Transverse colon (tissue), 4 donors: ENCODE results near the gene LIMS1. TPM values are rescaled to one million over a fixed set of nuclear protein-coding genes. Genes with fewer than 3 reads are reported as not detected.
A peak's percentile ranks its signal among the peaks of the same experiment; 100 is the strongest.
"Not testable (repeated sequence)": the region's sequence is repeated elsewhere in the genome, so short reads cannot be mapped to it uniquely, and the experiment has no call there.

Experiments used
- DNase-seq: peaks from one replicate; pipeline ENCODE4 v3.0.0-alpha.2; 2019
- H3K27ac ChIP-seq, 4 donors: fragments of 200-600 bp; sonication (generic); 2 replicates each; pipeline ENCODE4 v1.5.1; 2016 to 2018; ENCODE audit warnings: inconsistent platforms in 4 of 4
- H3K27me3 ChIP-seq: fragments of 200-600 bp; sonication (generic); 2 replicates; pipeline ENCODE4 v1.5.1; 2017; ENCODE audit warnings: inconsistent platforms
- H3K36me3 ChIP-seq, 4 donors: fragments of 200-600 bp; sonication (generic); 2 replicates each; pipeline ENCODE4 v1.5.1; 2017 to 2019; ENCODE audit warnings: inconsistent platforms in 4 of 4
- H3K4me1 ChIP-seq, 4 donors: fragments of 200-600 bp; sonication (generic); 2 replicates each; pipeline ENCODE4 v1.5.1; 2017 to 2020; ENCODE audit warnings: inconsistent platforms in 4 of 4
- H3K4me3 ChIP-seq, 4 donors: fragments of 200-600 bp; sonication (generic); 1 replicate in 1 of 4; 2 replicates in 3 of 4; pipeline versions ENCODE4 v1.5.1 to v1.6.1; 2017 to 2019; ENCODE audit warnings: inconsistent platforms in 4 of 4
- H3K9me3 ChIP-seq, 2 donors: fragments of 200-600 bp; sonication (generic); 2 replicates each; pipeline ENCODE4 v1.5.1; 2017 to 2019; ENCODE audit warnings: inconsistent platforms in 2 of 2
- POLR2AphosphoS5 ChIP-seq, 3 donors: sonication (generic); formaldehyde crosslinking; IDR thresholded peaks; one replicate each; pipeline ENCODE4 v1.6.1; 2016; ENCODE audit warnings: antibody characterized with exemption in 3 of 3
- WGBS, 2 donors: methylation state at CpG; one replicate each; pipeline ENCODE4 v1.1.5; 2018; ENCODE audit warnings: low coverage in 1 of 2; 5-methylcytosine and 5-hydroxymethylcytosine counted together
- in situ Hi-C, 4 donors: fragments of 200-750 bp; cut with MboI; loops; one replicate each; pipeline versions ENCODE4 v1.15.0 to v1.15.1; 2017; ENCODE audit warnings: low sequenced_read_pairs in 3 of 4, low pct_ligation_motif_present in 1 of 4, low pct_unique_long_range_greater_than_20kb in 1 of 4
- intact Hi-C: fragments of 100-400 bp; cut with DNase I; formaldehyde crosslinking; loops from one replicate; pipeline ENCODE4 v1.15.1; 2023; ENCODE audit warnings: low total_unique reads
- total RNA-seq, 4 donors: library from RNA; depleted of rRNA; stranded (reverse); fragments of >200 nt; gene quantifications; one replicate each; pipeline ENCODE4 v1.1.0, GENCODE V29; 2016

Gene LIMS1
- total RNA-seq, 4 donors from 2014 or later: 4.5 to 41.0 (median 24.1) TPM

GRCh38 chr2:108662207-108662612, 127.9 kb downstream of the LIMS1 start:
- intact Hi-C loops, H3K36me3 ChIP-seq, DNase-seq, H3K27me3 ChIP-seq, H3K4me3 ChIP-seq, in situ Hi-C loops, H3K9me3 ChIP-seq: not testable (repeated sequence)
- 41 to 50% methylated on average over 1 to 5 of the region's 5 CpGs for whole genome bisulfite sequencing, 2 donors
- peak in 1 of 3 donors; percentile 30 for TF ChIP-seq POLR2AphosphoS5 (IDR thresholded peaks at IDR 0.05)
- peak overlapping the region; percentile 42 to 67 (median 58) for H3K27ac ChIP-seq
- peaks cover 0 to 11% (median 8%) of the 10 kb centered on the region in 4 donors for H3K4me1 ChIP-seq

- H3K27me3 ChIP-seq, intact Hi-C loops, H3K27ac ChIP-seq, H3K4me3 ChIP-seq, in situ Hi-C loops, H3K9me3 ChIP-seq, DNase-seq, H3K36me3 ChIP-seq: not testable (repeated sequence)
- 83 to 95% methylated on average over 1 to 2 of the region's 2 CpGs for WGBS, 2 donors
- peaks cover 0 to 11% (median 8%) of the 10 kb centered on the region in 4 donors for H3K4me1 ChIP-seq
These were observed 129.1 kb downstream of the LIMS1 start for GRCh38 chr2:108663346-108663745.

DNA sequence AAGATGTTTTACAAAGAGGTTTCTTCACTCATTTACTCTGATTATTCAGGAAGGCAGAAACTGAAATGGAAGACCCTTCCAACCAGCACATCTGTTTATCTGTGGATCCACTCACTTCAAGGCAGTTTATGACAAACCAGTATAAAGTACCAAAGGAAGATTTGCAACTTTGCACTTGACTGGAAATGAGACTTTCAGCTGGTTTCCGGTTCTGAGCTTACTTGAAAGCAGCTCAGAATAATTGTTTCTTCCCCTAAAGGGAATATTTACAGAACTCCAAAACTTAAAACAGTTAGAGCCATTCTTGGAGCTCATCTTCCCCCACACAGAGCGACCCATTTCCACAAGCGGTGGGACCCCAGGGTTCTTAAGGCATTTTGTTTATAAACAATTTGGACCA, 129.8 kb downstream of the LIMS1 start:
- intact Hi-C loops, H3K9me3 ChIP-seq, H3K27me3 ChIP-seq, H3K27ac ChIP-seq, H3K36me3 ChIP-seq, H3K4me3 ChIP-seq, in situ Hi-C loops, DNase-seq: not testable (repeated sequence)
- peaks cover 0 to 11% (median 8%) of the 10 kb centered on the region in 4 donors for H3K4me1 ChIP-seq
- WGBS, 2 donors: 69 to 97% methylated on average over 3 of the region's 3 CpGs

- DNase-seq, H3K27me3 ChIP-seq, intact Hi-C loops, H3K27ac ChIP-seq, H3K4me3 ChIP-seq, in situ Hi-C loops, H3K36me3 ChIP-seq, H3K9me3 ChIP-seq: not testable (repeated sequence)
- 68 to 100% methylated on average over 1 of the region's 1 CpG for WGBS, 2 donors
- peaks cover 0 to 11% (median 8%) of the 10 kb centered on the region in 4 donors for H3K4me1 ChIP-seq
These were observed 130.7 kb downstream of the LIMS1 start for GRCh38 chr2:108664979-108665378.

GRCh38 chr2:108665975-108666374, 131.7 kb downstream of the LIMS1 start:
- H3K9me3 ChIP-seq, H3K36me3 ChIP-seq, DNase-seq, H3K4me3 ChIP-seq, intact Hi-C loops, in situ Hi-C loops, H3K27ac ChIP-seq, H3K27me3 ChIP-seq: not testable (repeated sequence)
- peaks cover 0 to 11% (median 8%) of the 10 kb centered on the region in 4 donors for H3K4me1 ChIP-seq
- WGBS, 2 donors: 50% methylated on average over 1 of the region's 4 CpGs; no CpG with 5 or more reads in 1 of the 2 donors

DNA sequence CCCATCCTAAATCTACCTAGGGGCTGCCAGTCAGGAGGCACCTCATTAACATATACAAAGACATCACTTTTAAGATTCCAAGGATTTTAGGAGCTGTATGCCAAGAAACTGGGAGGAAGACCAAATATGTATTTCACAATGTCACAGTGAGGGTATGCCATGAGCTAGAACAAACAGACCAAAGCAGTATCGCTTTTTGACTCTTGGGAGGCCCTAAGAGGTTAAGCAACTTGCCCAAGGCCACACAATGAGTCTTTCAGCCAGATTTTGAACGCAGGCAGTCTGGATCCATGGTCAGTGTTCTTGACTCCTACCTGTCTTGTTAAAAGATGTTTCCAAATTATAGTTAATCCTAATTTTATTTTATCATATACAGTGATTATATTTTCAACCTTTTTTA, 132.9 kb downstream of the LIMS1 start:
- H3K36me3 ChIP-seq, H3K4me3 ChIP-seq, H3K4me1 ChIP-seq, intact Hi-C loops, H3K27ac ChIP-seq, in situ Hi-C loops, H3K27me3 ChIP-seq, H3K9me3 ChIP-seq, DNase-seq: not testable (repeated sequence)
- 60 to 87% methylated on average over 1 to 2 of the region's 2 CpGs for WGBS, 2 donors

GRCh38 chr2:108670282-108670681, 136.0 kb downstream of the LIMS1 start:
- DNase-seq, H3K9me3 ChIP-seq, H3K27me3 ChIP-seq, intact Hi-C loops, H3K27ac ChIP-seq, H3K36me3 ChIP-seq, H3K4me3 ChIP-seq, in situ Hi-C loops, H3K4me1 ChIP-seq: not testable (repeated sequence)
- 44% methylated on average over 1 of the region's 1 CpG; no CpG with 5 or more reads in 1 of the 2 donors for WGBS, 2 donors

DNA sequence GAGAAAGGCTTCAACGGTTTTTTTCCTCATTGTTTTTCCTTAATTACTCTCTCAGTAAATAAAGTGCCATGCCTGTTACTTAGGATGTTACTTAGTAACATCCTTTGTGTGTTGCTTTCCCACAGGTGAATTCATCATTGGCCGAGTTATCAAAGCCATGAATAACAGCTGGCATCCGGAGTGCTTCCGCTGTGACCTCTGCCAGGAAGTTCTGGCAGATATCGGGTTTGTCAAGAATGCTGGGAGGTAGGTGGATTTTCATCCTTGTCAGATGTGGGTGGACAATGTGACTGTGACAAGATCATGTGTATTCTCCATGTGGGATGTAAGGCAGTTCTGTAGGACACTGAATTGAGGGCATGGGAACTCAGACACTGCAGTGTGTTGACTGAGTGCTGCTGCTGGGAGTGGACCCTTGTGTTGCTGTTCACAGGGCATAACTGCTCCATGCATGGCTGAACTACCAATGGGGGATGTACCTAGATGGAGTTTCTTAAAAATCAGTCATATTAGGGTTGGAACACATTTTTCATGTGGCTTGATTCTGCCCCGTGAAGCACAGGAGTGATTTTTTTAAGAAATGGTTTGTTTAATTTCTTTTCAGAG, 138.0 kb downstream of the LIMS1 start:
- intact Hi-C loops, H3K27ac ChIP-seq, H3K9me3 ChIP-seq, H3K4me1 ChIP-seq, in situ Hi-C loops, H3K27me3 ChIP-seq, DNase-seq, H3K4me3 ChIP-seq, H3K36me3 ChIP-seq: not testable (repeated sequence)
- WGBS, 2 donors: 51% methylated on average over 2 of the region's 6 CpGs; no CpG with 5 or more reads in 1 of the 2 donors

DNA sequence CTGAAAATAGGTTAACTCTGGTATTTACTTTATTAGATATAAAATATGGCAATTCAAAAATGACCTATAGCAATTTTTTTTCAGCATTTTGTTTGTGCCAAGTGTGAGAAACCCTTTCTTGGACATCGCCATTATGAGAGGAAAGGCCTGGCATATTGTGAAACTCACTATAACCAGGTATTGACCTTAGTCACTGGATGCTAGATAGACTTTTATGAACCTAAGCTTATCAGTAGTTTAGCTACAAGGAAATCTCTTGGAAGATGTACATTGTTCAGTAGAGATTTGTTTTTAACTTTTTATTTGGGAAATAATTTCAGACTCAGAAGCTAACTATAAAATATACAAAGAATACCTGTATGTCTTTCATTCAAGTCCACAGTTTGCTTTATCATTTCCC, 142.3 kb downstream of the LIMS1 start:
- DNase-seq, intact Hi-C loops, H3K27me3 ChIP-seq, H3K9me3 ChIP-seq, in situ Hi-C loops, H3K4me3 ChIP-seq: not testable (repeated sequence)
- H3K27ac ChIP-seq: peak overlapping the region in 1 of 4 donors; percentile 33
- H3K36me3 ChIP-seq: peaks cover 0 to 13% (median 2%) of the 10 kb centered on the region in 4 donors
- 100% methylated on average over 1 of the region's 1 CpG; no CpG with 5 or more reads in 1 of the 2 donors for WGBS, 2 donors
- H3K4me1 ChIP-seq: peaks cover 0 to 13% (median 6%) of the 10 kb centered on the region in 4 donors

GRCh38 chr2:108677239-108677744, 143.0 kb downstream of the LIMS1 start:
- H3K27me3 ChIP-seq, DNase-seq, H3K4me3 ChIP-seq, intact Hi-C loops, H3K9me3 ChIP-seq, in situ Hi-C loops: not testable (repeated sequence)
- 47 to 58% methylated on average over 3 to 4 of the region's 4 CpGs for WGBS, 2 donors
- Histone ChIP-seq H3K4me1 (peaks cover 0 to 13% (median 6%) of the 10 kb centered on the region in 4 donors), H3K27ac (peak overlapping the region in 1 of 4 donors; percentile 47), H3K36me3 (peaks cover 0 to 13% (median 2%) of the 10 kb centered on the region in 4 donors)
